Stimulated activated CD4-positive, alpha-beta T cell treated with anti-CD3 and anti-CD28 coated beads, Interleukin-1b, Interleukin-23, amount 100 ng/mL, for 24 hours (primary cell): ENCODE measurements around the gene CAMKMT.
"Not testable (repeated sequence)": the region's sequence is repeated elsewhere in the genome, so short reads cannot be mapped to it uniquely, and the experiment has no call there.

Experiments used
- DNase-seq, 4 experiments: peaks; one replicate each; pipeline ENCODE4 v3.0.0-alpha.2; 2020; ENCODE audit warnings: low read depth in 4 of 4, low spot score in 1 of 4

The CAMKMT gene

DNA sequence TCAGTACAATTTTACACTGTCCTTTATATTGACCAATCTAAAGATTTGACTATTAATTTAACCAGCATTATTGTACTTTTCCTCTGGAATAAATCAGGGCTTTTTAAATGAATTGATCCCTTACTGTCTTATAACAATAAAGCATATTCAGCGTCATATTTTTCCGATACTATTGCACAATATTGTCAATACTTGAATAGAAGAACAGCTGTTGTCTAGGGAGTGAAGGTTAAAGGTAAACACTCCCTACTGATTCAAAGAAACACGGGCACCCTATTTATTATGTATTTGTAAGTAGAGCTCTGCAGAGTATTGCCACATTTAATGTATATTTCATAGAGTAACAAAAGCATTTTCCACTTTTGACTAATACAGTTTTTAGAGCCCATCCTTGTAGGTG lies 134.4 kb downstream of the CAMKMT start:
- no peak for DNase-seq

DNA sequence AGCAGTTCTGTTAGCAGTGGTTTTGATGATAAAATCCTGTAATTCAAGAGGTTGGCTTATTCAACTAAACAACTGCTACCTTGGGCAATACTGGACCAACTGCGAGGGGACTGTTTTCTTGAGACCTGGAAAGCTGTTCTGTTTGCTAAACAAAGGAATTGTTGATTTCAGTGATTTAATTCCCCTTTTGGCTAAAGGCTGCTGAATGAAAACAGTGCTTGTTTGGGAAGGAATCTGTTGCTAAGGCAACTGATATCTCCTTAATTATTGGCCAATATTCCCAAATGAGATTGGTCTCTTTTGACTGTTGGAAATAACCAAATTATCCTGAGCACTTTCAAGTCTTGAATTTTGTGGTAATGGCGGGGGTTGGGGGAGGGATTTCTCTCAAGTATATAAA lies 136.8 kb downstream of the CAMKMT start:
- DNase-seq, result no peak

GRCh38 chr2:44505664-44506063 lies 143.9 kb downstream of the CAMKMT start:
- not testable (repeated sequence) for DNase-seq

- DNase-seq, result no peak
These were observed 148.5 kb downstream of the CAMKMT start for GRCh38 chr2:44510246-44510645.

GRCh38 chr2:44515416-44515815 lies 153.7 kb downstream of the CAMKMT start:
- no peak for DNase-seq

GRCh38 chr2:44519026-44519425 lies 157.3 kb downstream of the CAMKMT start:
- no peak for DNase-seq

GRCh38 chr2:44522846-44523245 lies 161.1 kb downstream of the CAMKMT start:
- no peak for DNase-seq

DNA sequence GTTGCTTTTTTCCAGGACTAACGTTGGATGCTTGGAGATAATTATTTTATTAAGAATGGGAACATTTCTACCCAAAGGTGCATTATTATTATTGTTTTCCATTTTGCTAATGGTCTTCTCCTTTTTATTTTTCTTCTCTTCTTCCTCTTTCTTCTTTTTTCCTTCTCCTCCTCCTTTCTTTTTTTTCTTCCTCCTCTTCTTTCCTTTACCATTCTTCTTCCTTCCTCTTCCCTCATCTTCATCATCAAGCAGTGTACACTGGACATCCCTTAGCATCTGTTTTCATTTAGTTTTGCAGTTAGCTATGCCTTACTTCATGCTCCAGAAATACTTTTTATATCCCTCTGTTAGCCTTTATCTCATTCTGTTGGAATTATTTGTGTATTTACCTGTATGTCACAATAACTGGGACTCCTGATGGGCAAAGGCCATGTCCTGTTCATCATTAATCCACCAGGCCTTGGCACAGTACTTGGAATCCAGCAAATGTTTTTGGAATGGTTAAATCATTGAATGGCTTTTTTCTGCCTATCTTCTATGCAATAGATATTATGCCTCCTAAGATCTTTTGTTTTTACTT lies 162.7 kb downstream of the CAMKMT start:
- no peak for DNase-seq

GRCh38 chr2:44526352-44526751 lies 164.6 kb downstream of the CAMKMT start:
- DNase-seq, result no peak

- no peak for DNase-seq
These were observed 166.8 kb downstream of the CAMKMT start for GRCh38 chr2:44528595-44528994.

GRCh38 chr2:44529448-44529847 lies 167.7 kb downstream of the CAMKMT start:
- DNase-seq, result no peak

DNA sequence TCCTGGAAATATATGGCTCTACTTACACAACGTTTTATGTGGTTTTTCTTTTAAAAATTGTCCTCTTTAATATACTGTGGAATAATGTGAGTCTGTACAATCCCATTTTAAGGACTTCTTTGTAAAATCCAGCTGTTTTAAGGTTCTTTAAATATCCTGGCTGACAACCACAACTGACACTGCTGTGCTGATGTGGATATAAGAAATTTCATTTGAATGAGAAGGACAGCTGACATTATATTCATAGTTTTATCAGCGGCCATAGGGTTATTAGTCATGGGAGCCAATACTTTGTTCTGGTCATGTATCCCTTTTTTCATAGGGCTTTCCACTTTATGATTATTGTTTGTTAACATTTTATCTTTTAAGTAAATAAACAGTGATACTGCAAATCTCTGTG lies 169.5 kb downstream of the CAMKMT start:
- DNase-seq, result no peak

DNA sequence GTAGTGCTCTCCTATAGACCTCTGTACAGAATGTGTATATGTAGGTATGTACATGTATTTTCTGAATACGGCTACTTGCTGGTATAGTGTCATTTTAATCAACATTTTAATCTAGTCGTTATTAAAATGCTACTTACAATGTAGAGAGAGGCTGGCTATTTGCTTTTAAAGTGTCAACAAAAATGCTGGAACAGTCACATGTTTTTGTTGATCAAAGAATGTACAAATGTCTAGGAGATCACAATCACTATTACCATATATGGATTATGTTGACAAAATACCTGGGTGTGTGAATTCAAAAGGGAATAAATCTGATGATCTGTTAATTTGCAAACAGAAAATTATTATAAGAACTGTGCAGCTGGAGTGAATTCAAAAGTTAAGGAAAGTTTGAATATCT lies 170.3 kb downstream of the CAMKMT start:
- no peak for DNase-seq

DNA sequence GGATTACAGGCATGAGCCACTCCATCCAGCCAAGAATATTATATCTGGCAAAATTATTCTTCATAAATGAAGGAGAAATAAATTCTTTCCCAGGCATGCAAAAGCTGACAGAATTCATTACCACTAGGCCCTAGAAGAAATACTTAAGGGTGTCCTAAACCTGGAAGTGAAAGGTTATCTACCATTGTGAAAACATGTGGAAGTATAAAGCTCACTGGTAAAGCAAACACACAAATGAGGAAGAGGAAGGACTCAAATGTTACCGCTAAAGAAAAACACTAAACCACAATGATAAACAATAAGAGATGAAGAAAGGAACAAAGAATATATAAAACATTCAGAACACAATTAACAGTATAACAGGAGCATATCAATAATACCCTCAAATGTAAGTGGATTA lies 171.8 kb downstream of the CAMKMT start:
- no peak for DNase-seq

- DNase-seq, result no peak
These were observed 173.6 kb downstream of the CAMKMT start for GRCh38 chr2:44535376-44535775.

DNA sequence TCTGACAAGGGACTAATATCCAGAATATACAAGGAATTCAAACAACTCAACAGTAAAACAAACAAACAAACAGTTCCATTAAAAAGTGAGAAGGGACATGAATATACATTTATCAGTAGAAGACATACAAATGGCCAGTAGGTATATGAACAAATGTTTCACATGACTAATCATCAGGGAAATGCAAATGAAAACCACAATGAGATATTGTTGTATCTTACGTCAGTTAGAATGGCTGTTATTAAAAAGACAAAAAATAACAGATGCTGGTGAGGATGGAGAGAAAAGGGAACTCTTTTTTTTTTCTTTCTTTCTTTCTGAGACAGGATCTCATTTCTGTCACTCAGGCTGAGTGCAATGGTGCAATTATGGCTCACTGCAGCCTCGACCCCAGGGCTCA lies 175.5 kb downstream of the CAMKMT start:
- no peak for DNase-seq

- DNase-seq, result no peak
These were observed 180.8 kb downstream of the CAMKMT start for GRCh38 chr2:44542520-44542919.

GRCh38 chr2:44543773-44544725 lies 182.3 kb downstream of the CAMKMT start:
- no peak for DNase-seq

DNA sequence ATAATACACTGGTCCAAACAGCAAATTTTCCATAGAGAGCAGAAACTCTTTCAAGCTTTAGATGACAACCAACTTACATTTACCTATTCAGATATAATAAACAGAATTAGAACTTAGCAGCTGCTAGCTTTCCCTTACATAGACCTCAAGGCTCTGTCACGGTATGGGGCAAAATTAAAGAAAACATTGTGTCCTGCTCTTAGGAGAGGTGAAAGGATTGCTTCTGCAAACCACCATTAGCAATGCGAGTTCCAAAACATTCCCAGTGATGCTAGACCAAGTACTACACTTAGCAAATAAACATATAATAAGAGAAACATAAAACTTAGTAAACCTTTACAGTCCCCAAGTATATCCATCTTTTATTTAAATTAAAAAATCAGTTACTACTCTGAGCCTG lies 183.3 kb downstream of the CAMKMT start:
- no peak for DNase-seq

- DNase-seq, result no peak
These were observed 184.8 kb downstream of the CAMKMT start for GRCh38 chr2:44546459-44547127.

DNA sequence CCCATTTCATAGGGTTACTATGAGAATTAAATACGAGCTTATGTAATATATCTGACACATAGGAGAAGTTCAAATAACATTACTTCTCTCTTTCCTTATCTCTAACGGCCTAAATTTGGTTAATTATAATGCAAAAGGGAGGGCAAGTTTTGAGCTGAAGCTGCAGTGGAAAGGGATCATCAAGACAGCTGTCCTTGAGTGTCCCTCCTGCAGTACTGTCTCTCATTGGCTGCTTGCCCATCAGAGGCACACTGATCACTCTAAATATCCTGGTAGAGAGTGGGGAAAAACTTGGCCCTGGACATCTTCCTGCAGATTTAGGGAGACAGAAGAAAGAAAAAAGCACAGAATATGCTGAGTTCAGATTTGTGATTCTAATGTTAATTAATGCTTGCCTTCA lies 186.0 kb downstream of the CAMKMT start:
- DNase-seq, result no peak
